NK-92 (cell line): ENCODE data around the gene AAMP.

Experiments
- DNase-seq: peaks from one replicate; lab custom pipeline; 2025; ENCODE audit not compliant: unreplicated experiment; lab: John Stamatoyannopoulos, UW

AAMP gene

GRCh38 chr2:218260166-218260565, 9.8 kb downstream of the AAMP start:
- no peak for DNase-seq

DNA sequence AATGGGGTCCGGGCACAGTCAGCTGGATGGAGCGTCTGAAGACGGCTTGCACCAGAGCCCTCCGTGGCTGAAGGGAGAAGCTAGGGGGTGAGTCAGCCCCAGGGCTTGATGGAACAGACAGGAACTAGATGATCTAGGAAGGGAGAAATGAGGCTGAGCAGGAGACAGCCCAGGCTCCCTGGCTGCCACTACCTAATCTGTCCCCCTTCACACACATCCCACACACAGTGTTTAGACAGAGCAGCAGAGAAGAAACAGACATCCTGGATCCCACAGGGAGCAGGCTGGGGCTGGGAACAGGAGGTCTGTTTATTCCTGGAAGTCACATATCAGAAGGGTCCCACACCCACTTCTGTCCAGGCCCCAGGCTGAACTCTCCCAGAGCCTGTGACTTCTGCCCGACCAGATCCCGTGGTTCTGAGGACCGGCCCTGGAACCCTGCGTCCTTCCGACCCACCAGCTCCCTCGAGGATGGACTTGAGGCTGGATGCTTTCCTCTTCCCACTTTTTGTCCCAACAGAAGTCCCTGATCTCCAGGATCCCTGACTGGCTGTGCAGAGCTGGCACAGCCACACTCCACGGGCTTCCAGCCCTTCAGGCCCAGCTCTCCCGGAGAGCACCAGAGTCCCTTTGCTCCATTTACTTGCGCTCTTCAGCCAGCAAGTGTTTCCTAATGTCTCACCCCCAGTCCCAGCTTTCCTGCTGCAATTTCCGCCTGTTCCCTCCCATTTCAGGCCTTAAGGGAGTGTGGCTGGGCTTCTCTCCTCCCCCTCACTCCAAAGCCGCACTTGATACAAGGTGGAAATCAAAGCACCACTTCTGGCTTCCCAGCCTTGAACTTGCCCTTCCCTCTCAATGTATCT, 10.6 kb downstream of the AAMP start:
- DNase-seq: no peak

DNA sequence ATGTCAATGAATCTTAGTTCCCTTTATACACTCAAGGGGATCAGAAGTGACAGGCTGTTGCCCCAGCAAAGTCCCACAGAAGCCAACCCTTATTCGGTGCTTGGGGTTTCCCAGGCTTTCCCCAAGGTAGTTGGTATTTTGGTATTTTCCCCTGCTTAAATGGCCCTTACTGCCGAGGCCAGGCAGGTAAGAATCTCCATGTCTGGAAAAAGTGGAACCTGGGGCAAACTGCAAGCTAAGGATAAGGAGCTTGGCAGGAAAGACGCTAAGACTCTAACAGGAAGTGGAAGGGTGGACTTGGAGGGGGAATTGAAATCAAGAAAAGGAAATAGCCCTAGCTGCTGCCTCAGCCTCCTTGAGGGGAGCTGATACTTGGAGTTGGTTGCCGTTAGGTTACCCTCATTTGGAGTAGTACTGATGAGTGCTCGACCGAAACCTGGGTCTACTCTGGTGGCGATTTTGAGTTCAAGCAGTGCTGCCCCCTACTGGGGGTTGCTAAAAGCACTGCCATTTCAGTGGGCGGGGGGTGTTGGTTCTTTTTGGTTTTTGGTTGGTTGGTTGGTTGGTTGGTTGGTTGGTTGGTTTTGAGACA, 12.5 kb downstream of the AAMP start:
- no peak for DNase-seq

- DNase-seq: no peak
These were observed 13.2 kb downstream of the AAMP start for GRCh38 chr2:218256612-218257350.

GRCh38 chr2:218255446-218255845, 14.5 kb downstream of the AAMP start:
- DNase-seq: no peak

- no peak for DNase-seq
These were observed 16.7 kb downstream of the AAMP start for GRCh38 chr2:218253232-218253625.

DNA sequence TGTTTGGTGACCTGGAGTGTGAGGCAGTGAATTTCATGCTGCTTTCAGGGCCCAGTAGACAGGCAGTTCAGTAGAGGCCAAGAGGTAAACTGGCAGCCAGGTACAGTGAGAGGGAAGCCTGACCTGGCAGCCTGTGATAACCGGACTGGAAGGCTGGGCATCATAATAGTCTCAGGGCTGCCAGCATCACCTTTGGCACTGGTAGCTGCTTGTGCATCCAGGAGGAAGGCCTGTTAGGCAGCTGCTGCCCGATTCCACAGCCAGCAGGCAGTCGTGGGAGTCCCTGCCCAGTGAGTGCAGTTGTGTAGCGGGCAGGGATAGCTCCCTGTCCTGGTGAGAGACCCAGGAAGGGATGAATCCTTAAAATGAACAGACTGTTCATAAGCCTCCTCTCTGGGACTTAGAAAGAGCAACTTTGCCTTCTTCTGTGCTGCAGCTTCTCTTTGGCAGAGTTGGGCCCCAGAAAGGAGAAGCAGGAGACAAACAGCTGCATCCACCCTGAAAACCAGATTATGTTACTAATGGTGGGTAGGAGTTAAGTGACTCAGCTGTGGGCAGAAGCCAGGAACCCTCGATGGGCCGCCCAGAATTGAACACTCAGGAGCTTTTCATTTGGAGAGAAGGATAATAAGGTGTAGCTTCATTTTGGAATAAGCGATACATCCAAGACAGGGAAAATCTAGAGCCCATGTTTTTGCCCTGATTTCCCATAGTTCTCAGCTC, 17.3 kb downstream of the AAMP start:
- no peak for DNase-seq

DNA sequence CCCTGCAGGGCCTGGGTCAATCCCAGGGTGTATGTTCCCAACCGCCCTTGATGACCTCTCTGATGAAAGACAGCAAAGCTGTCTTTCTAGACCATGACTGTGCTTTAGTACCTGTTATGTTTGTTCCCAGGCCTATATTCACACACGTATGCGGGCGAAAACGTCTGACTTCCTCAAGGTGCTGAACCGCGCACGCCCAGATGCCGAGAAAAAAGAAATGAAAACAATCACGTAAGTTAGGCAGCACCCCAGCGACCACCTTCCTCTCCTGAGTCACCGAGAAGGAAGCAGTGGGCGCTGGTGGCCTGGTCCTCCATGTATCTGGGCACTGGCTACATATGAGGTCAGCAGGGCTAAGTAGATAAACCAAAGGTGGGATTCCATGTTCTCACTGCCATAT, 20.2 kb downstream of the AAMP start:
- DNase-seq: no peak

DNA sequence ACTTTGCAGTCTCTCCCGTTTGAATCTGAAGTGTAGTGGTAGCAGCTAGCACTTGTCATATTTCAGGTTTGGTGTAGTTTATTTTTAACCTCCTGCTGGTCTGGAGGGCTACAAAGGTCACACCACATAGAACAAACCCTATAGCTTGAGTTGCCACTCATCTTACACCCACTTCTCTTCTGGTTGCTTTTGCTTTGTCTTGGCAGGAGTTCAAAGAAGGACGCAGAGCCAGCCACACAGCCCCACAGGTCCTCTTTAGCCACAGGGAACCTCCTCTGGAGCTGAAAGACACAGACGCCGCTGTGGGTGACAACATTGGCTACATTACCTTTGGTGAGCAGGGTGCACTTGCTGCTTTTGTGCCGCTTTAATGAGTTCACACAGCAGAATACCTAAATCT, 24.7 kb downstream of the AAMP start:
- DNase-seq: no peak

GRCh38 chr2:218244665-218245064, 25.3 kb downstream of the AAMP start:
- no peak for DNase-seq

GRCh38 chr2:218244204-218244603, 25.7 kb downstream of the AAMP start:
- DNase-seq: no peak

- no peak for DNase-seq
These were observed 31.1 kb downstream of the AAMP start for GRCh38 chr2:218238887-218239286.

DNA sequence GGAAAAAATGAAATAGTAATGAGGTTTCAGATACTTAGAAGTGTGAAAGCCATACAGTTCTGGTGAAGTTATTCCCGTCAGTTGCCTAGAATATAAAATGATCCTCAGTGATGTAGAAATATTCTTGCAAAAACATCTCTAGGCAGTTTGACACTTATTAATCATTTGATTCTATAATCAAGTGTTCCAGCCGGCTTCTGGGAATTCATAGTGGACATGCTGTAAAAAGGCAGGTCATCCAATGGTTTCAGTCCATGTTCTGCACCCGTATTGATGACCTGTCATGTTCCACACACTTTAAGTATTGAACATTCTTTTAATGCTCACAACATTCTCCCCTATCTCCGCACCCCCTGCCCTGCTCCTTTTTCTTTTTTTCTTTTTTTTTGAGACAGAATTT, 33.1 kb downstream of the AAMP start:
- DNase-seq: no peak

DNA sequence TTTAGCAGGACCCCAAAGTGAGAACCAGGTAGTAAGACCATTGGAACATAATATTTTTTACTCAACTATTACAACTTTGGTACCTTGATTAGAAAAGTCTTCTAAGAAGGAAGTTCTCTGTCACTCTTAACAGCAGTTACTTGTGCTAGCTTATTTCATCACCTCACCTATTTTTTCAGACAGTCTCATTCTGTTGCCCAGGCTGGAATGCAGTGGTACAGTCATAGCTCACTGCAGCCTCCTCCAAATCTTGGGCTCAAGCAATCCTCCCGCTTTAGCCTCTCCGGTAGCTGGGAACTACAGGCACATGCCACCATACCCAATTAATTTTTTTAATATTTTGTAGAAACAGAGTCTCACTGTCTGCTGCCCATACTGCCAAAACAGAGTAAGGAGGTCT, 34.9 kb downstream of the AAMP start:
- DNase-seq: no peak

GRCh38 chr2:218234521-218234920, 35.4 kb downstream of the AAMP start:
- DNase-seq: no peak

- DNase-seq: no peak
These were observed 36.4 kb downstream of the AAMP start for GRCh38 chr2:218233543-218233942.

- no peak for DNase-seq
These were observed 39.1 kb downstream of the AAMP start for GRCh38 chr2:218230882-218231281.

- DNase-seq: no peak
These were observed 40.1 kb downstream of the AAMP start for GRCh38 chr2:218229851-218230250.

DNA sequence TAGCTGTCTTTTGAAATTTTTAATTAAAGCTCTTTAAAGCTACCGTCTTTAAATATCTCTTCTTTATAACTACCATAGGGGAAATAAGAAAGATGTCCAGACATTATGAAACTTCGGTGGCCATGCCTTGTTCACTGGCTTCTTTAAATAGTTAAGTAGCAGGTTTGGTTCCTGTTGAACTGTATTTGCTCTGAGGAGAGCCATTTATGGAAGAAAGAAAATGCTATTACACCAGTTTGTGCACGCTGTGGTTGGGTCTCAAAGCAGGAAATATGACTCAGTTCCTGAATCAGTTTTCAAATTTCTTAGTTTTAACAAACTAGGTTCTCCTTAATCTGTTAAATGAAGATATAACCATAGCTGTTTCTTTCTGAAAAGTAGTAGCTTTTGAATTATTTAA, 40.7 kb downstream of the AAMP start:
- no peak for DNase-seq

GRCh38 chr2:218228366-218229090, 41.4 kb downstream of the AAMP start:
- DNase-seq: no peak

GRCh38 chr2:218226903-218227302, 43.0 kb downstream of the AAMP start:
- no peak for DNase-seq
